Activated B cell treated with CpG ODN at 0.5 μM for 24 hours (primary cell): ENCODE data around the gene SETMAR. TPM values are rescaled to one million over a fixed set of nuclear protein-coding genes. Genes with fewer than 3 reads are reported as not detected.

Source experiments
- ATAC-seq: fragments of 200-7000 bp; cut with Tn5 transposase; one replicate; pipeline ENCODE4 v1.10.0; 2021; ENCODE audit warnings: low read depth, mild to moderate bottlenecking, moderate library complexity
- CTCF ChIA-PET: fragments of 350-600 bp; sonication (Branson Sonifier 250); formaldehyde crosslinking; loops from one replicate; lab custom pipeline; 2021; ENCODE audit warnings: antibody characterized with exemption; lab: Charles Lee
- POLR2A ChIA-PET: fragments of 350-600 bp; sonication (Branson Sonifier 250); formaldehyde crosslinking; loops from one replicate; lab custom pipeline; 2021; ENCODE audit warnings: antibody characterized with exemption; lab: Charles Lee
- DNase-seq: peaks from one replicate; pipeline ENCODE4 v3.0.0; 2022
- H3K27ac Mint-ChIP-seq: one replicate; pipeline ENCODE4 v1.8.0; 2020; ENCODE audit warnings: mixed read lengths
- H3K27me3 Mint-ChIP-seq: one replicate; pipeline ENCODE4 v1.8.0; 2021; ENCODE audit warnings: mixed read lengths
- H3K36me3 Mint-ChIP-seq: one replicate; pipeline ENCODE4 v1.8.0; 2021; ENCODE audit warnings: low read depth, mixed read lengths
- H3K4me1 Mint-ChIP-seq: one replicate; pipeline ENCODE4 v1.8.0; 2021; ENCODE audit warnings: mixed read lengths
- H3K4me3 Mint-ChIP-seq: one replicate; pipeline ENCODE4 v1.8.0; 2020; ENCODE audit warnings: mild to moderate bottlenecking, mixed read lengths
- H3K9me3 Mint-ChIP-seq: one replicate; pipeline ENCODE4 v1.8.0; 2020; ENCODE audit warnings: mixed read lengths
- CTCF ChIP-seq: fragments of 200-600 bp; IDR thresholded peaks from one replicate; pipeline ENCODE4 v1.8.0; 2022; ENCODE audit warnings: antibody characterized with exemption, mild to moderate bottlenecking
- intact Hi-C: fragments of 100-400 bp; cut with micrococcal nuclease; formaldehyde crosslinking; loops from one replicate; pipeline ENCODE4 v1.15.1; 2024
- total RNA-seq: library from RNA; stranded (reverse); gene quantifications from 2 replicates; pipeline ENCODE4 v1.2.3, GENCODE V29; 2022

Gene SETMAR
- total RNA-seq, 1 donor from 2014 or later: 11.4 TPM

- no peaks in the 10 kb centered on the region for H3K27me3 Mint-ChIP-seq
- CTCF ChIA-PET: no interaction called here
- TF ChIP-seq CTCF: no peak
- H3K9me3 Mint-ChIP-seq: peaks cover 17% of the 10 kb centered on the region
- no peak overlapping the region for H3K27ac Mint-ChIP-seq
- DNase-seq: no peak
- no peak overlapping the region for H3K4me3 Mint-ChIP-seq
- intact Hi-C loops: no loop called here
- POLR2A ChIA-PET: no interaction called here
- no peak for ATAC-seq
- peaks cover 13% of the 10 kb centered on the region for H3K36me3 Mint-ChIP-seq
- no peaks in the 10 kb centered on the region for H3K4me1 Mint-ChIP-seq
Measured at GRCh38 chr3:4332111-4332510, 28.9 kb downstream of the SETMAR start.

GRCh38 chr3:4332574-4332973, 29.4 kb downstream of the SETMAR start:
- H3K4me3 Mint-ChIP-seq: no peak overlapping the region
- peaks cover 16% of the 10 kb centered on the region for H3K9me3 Mint-ChIP-seq
- H3K27ac Mint-ChIP-seq: no peak overlapping the region
- intact Hi-C loops: no loop called here
- H3K27me3 Mint-ChIP-seq: no peaks in the 10 kb centered on the region
- ATAC-seq: no peak
- ChIA-PET POLR2A (no interaction called here), CTCF (no interaction called here)
- H3K36me3 Mint-ChIP-seq: peaks cover 13% of the 10 kb centered on the region
- no peak for TF ChIP-seq CTCF
- no peaks in the 10 kb centered on the region for H3K4me1 Mint-ChIP-seq
- no peak for DNase-seq

- POLR2A ChIA-PET: no interaction called here
- H3K4me3 Mint-ChIP-seq: no peak overlapping the region
- peaks cover 13% of the 10 kb centered on the region for H3K36me3 Mint-ChIP-seq
- intact Hi-C loops: no loop called here
- H3K27me3 Mint-ChIP-seq: no peaks in the 10 kb centered on the region
- CTCF ChIA-PET: no interaction called here
- no peak overlapping the region for H3K27ac Mint-ChIP-seq
- peaks cover 16% of the 10 kb centered on the region for H3K9me3 Mint-ChIP-seq
- H3K4me1 Mint-ChIP-seq: no peaks in the 10 kb centered on the region
- DNase-seq (no peak), ATAC-seq (no peak)
- no peak for TF ChIP-seq CTCF
Measured at GRCh38 chr3:4332991-4333390, 29.8 kb downstream of the SETMAR start.

- intact Hi-C loops: no loop called here
Measured at GRCh38 chr3:4334548-4334947, 31.4 kb downstream of the SETMAR start.

GRCh38 chr3:4335840-4336562, 32.8 kb downstream of the SETMAR start:
- Mint-ChIP-seq H3K36me3 (no peaks in the 10 kb centered on the region), H3K4me1 (no peaks in the 10 kb centered on the region), H3K9me3 (no peaks in the 10 kb centered on the region), H3K27me3 (no peaks in the 10 kb centered on the region), H3K4me3 (no peak overlapping the region), H3K27ac (no peak overlapping the region)
- intact Hi-C loops: no loop called here
- ChIA-PET POLR2A (interaction anchor here (0.7 kb wide), 1 partner anchor 15 kb away, joined by 3 read pairs; no protein-coding TSS in a partner anchor), CTCF (no interaction called here)
- DNase-seq (no peak), ATAC-seq (no peak)
- no peak for TF ChIP-seq CTCF

More at GRCh38 chr3:4334548-4334947, 31.4 kb downstream of the SETMAR start:
- no peak for DNase-seq
- H3K4me3 Mint-ChIP-seq: no peak overlapping the region
- no peak for TF ChIP-seq CTCF
- H3K4me1 Mint-ChIP-seq: no peaks in the 10 kb centered on the region
- ChIA-PET POLR2A (no interaction called here), CTCF (no interaction called here)
- H3K36me3 Mint-ChIP-seq: peaks cover 6% of the 10 kb centered on the region
- H3K27ac Mint-ChIP-seq: no peak overlapping the region
- no peaks in the 10 kb centered on the region for H3K27me3 Mint-ChIP-seq
- H3K9me3 Mint-ChIP-seq: peaks cover 9% of the 10 kb centered on the region
- no peak for ATAC-seq
